ENCODE data around the gene EMC9. TPM values are rescaled to one million over a fixed set of nuclear protein-coding genes. Genes with fewer than 3 reads are reported as not detected.

The EMC9 gene
- total and polyA plus RNA-seq, 10 of the 15 experiments (the other 5 are each of a cell fraction or from before 2014, with no cell fraction given), result 15.3 to 60.5 (median 30.3) TPM

DNA sequence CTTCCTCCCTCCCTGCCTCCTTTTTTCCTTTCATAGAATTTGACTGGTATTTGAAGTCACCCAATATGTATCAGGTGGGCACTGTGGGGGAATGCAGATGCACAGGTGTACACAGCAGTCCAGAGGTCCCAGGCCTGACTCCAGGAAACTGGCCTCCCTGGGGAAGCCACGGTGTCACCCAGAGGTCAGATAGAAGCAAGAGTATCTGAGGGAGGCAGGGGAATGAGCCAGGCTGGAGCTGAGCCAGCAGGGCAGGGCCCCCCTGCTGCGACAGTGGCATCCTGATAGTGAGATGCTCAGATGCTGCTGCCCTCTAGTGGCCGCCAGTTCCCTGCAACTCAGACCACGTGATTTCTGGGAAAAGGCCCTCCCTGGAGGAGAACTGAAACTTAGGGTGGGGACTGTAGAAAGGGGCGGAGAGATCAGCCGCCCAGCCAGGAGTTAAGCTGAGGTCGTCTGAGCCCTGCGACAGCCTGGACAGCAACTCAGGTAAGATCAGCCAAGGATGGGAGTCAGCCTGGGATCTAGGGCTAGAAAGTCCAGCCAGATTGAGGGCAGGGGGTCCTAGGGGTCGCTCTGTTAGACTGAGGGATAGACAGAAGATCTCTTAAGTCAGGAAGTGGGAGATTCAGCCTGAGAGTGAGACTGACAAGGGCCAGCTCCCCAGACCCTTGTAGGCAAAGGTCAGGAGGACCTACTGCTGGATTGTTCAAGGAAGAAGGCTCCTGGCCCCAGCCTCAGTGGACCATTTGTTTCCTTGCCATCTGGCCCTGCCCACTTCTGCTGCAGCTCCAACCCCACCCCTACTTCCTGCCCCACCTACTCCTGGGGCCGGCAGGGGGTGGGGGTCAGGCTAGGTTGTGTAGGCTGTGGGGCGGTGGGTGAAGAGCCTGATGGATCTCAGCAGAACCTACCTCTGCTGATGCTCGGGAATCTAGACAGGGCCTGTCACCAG is 19.7 kb upstream of the EMC9 start, which contains the start of gene IRF9 (continued):
- TF ChIP-seq BACH1 (IDR thresholded peaks at IDR 0.05; ENCODE audit: borderline replicate concordance) (peak; percentile 76; the same call in 1 of the 2 replicates), SUZ12 (IDR thresholded peaks at IDR 0.05; ENCODE audit: unreplicated experiment) (no peak), TARDBP (IDR thresholded peaks at IDR 0.05; ENCODE audit: borderline replicate concordance) (peak; percentile 47; the same call in 1 of the 2 replicates), ESRRA (IDR thresholded peaks at IDR 0.05; ENCODE audit: low read length) (no peak; the same call in 1 of the 2 replicates), STAT1 (conservative IDR thresholded peaks at IDR 0.05) (peak; percentile 100), POLR2AphosphoS5 (IDR thresholded peaks at IDR 0.05; ENCODE audit: low read length) (peak; percentile 99), EP300 (IDR thresholded peaks at IDR 0.05; ENCODE audit: borderline replicate concordance in 1 of 2, control insufficient read depth in 1 of 2, low read depth in 2 of 2, low read length in 2 of 2) (peak in 1 of 2 experiments; percentile 52; a peak in 1 of 4 replicates), SREBF2 (IDR thresholded peaks at IDR 0.05; ENCODE audit: low read length) (no peak), ATF7 (IDR thresholded peaks at IDR 0.05; ENCODE audit: low read depth) (peak; percentile 63; the same call in 1 of the 2 replicates), DPF2 (IDR thresholded peaks at IDR 0.05) (peak; percentile 62), JUND (IDR thresholded peaks at IDR 0.05; ENCODE audit: low read depth, low read length) (no peak), BHLHE40 (IDR thresholded peaks at IDR 0.05; ENCODE audit: borderline replicate concordance in 1 of 2, low read depth in 2 of 2, low read length in 1 of 2) (peak; percentile 70 to 73; a peak in 3 of 4 replicates), POU2F2 (IDR thresholded peaks at IDR 0.05; ENCODE audit: borderline replicate concordance, low read depth, low read length) (peak; percentile 86), MXI1 (IDR thresholded peaks at IDR 0.05; ENCODE audit: low read depth, low read length) (peak; percentile 50; the same call in 1 of the 2 replicates), MTA2 (IDR thresholded peaks at IDR 0.05; ENCODE audit: low read depth) (0 out of 2 replicates have a peak, but pooled peaks have one; percentile 12), PML (IDR thresholded peaks at IDR 0.05; ENCODE audit: low read length) (peak; percentile 99), IKZF1 (conservative IDR thresholded peaks at IDR 0.05) (peak; percentile 84), POLR2AphosphoS2 (IDR thresholded peaks at IDR 0.05; ENCODE audit: low read depth, low read length) (peak; percentile 97), LARP7 (IDR thresholded peaks at IDR 0.05) (peak; percentile 68)
- TF ChIP-seq, protein P1, sequence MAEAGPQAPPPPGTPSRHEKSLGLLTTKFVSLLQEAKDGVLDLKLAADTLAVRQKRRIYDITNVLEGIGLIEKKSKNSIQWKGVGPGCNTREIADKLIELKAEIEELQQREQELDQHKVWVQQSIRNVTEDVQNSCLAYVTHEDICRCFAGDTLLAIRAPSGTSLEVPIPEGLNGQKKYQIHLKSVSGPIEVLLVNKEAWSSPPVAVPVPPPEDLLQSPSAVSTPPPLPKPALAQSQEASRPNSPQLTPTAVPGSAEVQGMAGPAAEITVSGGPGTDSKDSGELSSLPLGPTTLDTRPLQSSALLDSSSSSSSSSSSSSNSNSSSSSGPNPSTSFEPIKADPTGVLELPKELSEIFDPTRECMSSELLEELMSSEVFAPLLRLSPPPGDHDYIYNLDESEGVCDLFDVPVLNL (IDR thresholded peaks at IDR 0.05; ENCODE audit: low read depth, low read length), result no peak
- TF ChIP-seq, protein P2, sequence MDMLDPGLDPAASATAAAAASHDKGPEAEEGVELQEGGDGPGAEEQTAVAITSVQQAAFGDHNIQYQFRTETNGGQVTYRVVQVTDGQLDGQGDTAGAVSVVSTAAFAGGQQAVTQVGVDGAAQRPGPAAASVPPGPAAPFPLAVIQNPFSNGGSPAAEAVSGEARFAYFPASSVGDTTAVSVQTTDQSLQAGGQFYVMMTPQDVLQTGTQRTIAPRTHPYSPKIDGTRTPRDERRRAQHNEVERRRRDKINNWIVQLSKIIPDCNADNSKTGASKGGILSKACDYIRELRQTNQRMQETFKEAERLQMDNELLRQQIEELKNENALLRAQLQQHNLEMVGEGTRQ (IDR thresholded peaks at IDR 0.05; ENCODE audit: borderline replicate concordance, low read depth, low read length), result peak; percentile 93
- TF ChIP-seq, protein P3, sequence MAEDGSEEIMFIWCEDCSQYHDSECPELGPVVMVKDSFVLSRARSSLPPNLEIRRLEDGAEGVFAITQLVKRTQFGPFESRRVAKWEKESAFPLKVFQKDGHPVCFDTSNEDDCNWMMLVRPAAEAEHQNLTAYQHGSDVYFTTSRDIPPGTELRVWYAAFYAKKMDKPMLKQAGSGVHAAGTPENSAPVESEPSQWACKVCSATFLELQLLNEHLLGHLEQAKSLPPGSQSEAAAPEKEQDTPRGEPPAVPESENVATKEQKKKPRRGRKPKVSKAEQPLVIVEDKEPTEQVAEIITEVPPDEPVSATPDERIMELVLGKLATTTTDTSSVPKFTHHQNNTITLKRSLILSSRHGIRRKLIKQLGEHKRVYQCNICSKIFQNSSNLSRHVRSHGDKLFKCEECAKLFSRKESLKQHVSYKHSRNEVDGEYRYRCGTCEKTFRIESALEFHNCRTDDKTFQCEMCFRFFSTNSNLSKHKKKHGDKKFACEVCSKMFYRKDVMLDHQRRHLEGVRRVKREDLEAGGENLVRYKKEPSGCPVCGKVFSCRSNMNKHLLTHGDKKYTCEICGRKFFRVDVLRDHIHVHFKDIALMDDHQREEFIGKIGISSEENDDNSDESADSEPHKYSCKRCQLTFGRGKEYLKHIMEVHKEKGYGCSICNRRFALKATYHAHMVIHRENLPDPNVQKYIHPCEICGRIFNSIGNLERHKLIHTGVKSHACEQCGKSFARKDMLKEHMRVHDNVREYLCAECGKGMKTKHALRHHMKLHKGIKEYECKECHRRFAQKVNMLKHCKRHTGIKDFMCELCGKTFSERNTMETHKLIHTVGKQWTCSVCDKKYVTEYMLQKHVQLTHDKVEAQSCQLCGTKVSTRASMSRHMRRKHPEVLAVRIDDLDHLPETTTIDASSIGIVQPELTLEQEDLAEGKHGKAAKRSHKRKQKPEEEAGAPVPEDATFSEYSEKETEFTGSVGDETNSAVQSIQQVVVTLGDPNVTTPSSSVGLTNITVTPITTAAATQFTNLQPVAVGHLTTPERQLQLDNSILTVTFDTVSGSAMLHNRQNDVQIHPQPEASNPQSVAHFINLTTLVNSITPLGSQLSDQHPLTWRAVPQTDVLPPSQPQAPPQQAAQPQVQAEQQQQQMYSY (CRISPR knock-in tag; IDR thresholded peaks at IDR 0.05), result peak; percentile 55; the same call in 1 of the 2 replicates
- TF ChIP-seq, protein P4, sequence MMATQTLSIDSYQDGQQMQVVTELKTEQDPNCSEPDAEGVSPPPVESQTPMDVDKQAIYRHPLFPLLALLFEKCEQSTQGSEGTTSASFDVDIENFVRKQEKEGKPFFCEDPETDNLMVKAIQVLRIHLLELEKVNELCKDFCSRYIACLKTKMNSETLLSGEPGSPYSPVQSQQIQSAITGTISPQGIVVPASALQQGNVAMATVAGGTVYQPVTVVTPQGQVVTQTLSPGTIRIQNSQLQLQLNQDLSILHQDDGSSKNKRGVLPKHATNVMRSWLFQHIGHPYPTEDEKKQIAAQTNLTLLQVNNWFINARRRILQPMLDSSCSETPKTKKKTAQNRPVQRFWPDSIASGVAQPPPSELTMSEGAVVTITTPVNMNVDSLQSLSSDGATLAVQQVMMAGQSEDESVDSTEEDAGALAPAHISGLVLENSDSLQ (IDR thresholded peaks at IDR 0.05), result peak; percentile 59
